Epidermal melanocyte (primary cell): ENCODE data around the gene ANXA4.

ENCODE experiments used
- DNase-seq: peaks from one replicate; pipeline ENCODE4 v3.0.0; 2011; ENCODE audit warnings: low spot score; ENCODE audit not compliant: insufficient read length

The ANXA4 gene

GRCh38 chr2:69844560-69844959 lies 102.6 kb downstream of the ANXA4 start:
- DNase-seq = no peak

- no peak for DNase-seq
Observed at GRCh38 chr2:69846182-69847067, 104.5 kb downstream of the ANXA4 start.

- no peak for DNase-seq
Observed at GRCh38 chr2:69847068-69847828, 105.3 kb downstream of the ANXA4 start.

GRCh38 chr2:69848186-69848790 lies 106.4 kb downstream of the ANXA4 start:
- DNase-seq = no peak

GRCh38 chr2:69858261-69858660 lies 116.3 kb downstream of the ANXA4 start:
- DNase-seq = no peak

- no peak for DNase-seq
Observed at GRCh38 chr2:69863298-69863697, 121.4 kb downstream of the ANXA4 start.
